Epithelial cell of proximal tubule (primary cell): ENCODE measurements around the gene HERC3. TPM values are rescaled to one million over a fixed set of nuclear protein-coding genes. Genes with fewer than 3 reads are reported as not detected.

Experiments
- DNase-seq: peaks from one replicate; pipeline ENCODE4 v3.0.0-alpha.2; 2011; ENCODE audit warnings: low read depth
- H3K4me3 ChIP-seq: 2 replicates; pipeline ENCODE4 v1.5.1; 2011; ENCODE audit warnings: low read depth, mild to moderate bottlenecking, low read length
- CTCF ChIP-seq: conservative IDR thresholded peaks from 2 replicates; pipeline ENCODE4 v1.5.1; 2012; ENCODE audit warnings: low read depth, mild to moderate bottlenecking, low read length
- total RNA-seq: library from RNA; depleted of rRNA; stranded (reverse); fragments of >200 nt; gene quantifications from 2 replicates; pipeline ENCODE4 v1.2.3, GENCODE V29; 2015

HERC3 gene
- total RNA-seq, 1 donor from 2014 or later = 14.0 TPM

GRCh38 chr4:88705805-88706492, 113.7 kb downstream of the HERC3 start:
- H3K4me3 ChIP-seq = no peak overlapping the region
- TF ChIP-seq CTCF = no peak
- DNase-seq = peak; percentile 40

- no peak overlapping the region for H3K4me3 ChIP-seq
- no peak for DNase-seq
- TF ChIP-seq CTCF = peak; percentile 73
Observed at GRCh38 chr4:88706574-88706973, 114.3 kb downstream of the HERC3 start.

- no peak for TF ChIP-seq CTCF
- no peak overlapping the region for H3K4me3 ChIP-seq
- no peak for DNase-seq
Observed at GRCh38 chr4:88709989-88710388, 117.7 kb downstream of the HERC3 start.

- TF ChIP-seq CTCF = no peak
- no peak for DNase-seq
- H3K4me3 ChIP-seq = no peak overlapping the region
Observed at GRCh38 chr4:88713782-88714181, 121.5 kb downstream of the HERC3 start.

- DNase-seq = no peak
- no peak overlapping the region for H3K4me3 ChIP-seq
- no peak for TF ChIP-seq CTCF
Observed at GRCh38 chr4:88718098-88718497, 125.8 kb downstream of the HERC3 start.

- no peak for TF ChIP-seq CTCF
- no peak overlapping the region for H3K4me3 ChIP-seq
- DNase-seq = no peak
Observed at GRCh38 chr4:88719381-88719780, 127.1 kb downstream of the HERC3 start.
